HCT116 (cell line): ENCODE data around the gene SGK2.

Experiments used
- ATF3 ChIP-seq: IDR thresholded peaks from 2 replicates; pipeline ENCODE4 v1.6.1; 2012
- CEBPB ChIP-seq: IDR thresholded peaks from 2 replicates; pipeline ENCODE4 v1.6.1; 2012; ENCODE audit warnings: low read depth
- CTCF ChIP-seq, 3 experiments: fragments of 200-600 bp in 1 of 3; sonication (generic) in 1 of 3; IDR thresholded peaks in 2 of 3; conservative IDR thresholded peaks in 1 of 3; 2 replicates each; pipeline ENCODE4 v1.5.1; 2012 to 2017; ENCODE audit warnings: low read depth in 2 of 3, low read length in 2 of 3, antibody characterized with exemption in 1 of 3, borderline replicate concordance in 1 of 3, control low read depth in 1 of 3, mild to moderate bottlenecking in 1 of 3, mixed read lengths in 1 of 3, mixed run types in 1 of 3, moderate library complexity in 1 of 3; ENCODE audit not compliant: insufficient read depth in 1 of 3
- POLR2A ChIP-seq: IDR thresholded peaks from 2 replicates; pipeline ENCODE4 v1.7.0; 2011; ENCODE audit warnings: borderline replicate concordance; ENCODE audit not compliant: insufficient read depth, insufficient read length; ENCODE audit errors: extremely low read depth
- POLR2AphosphoS5 ChIP-seq: IDR thresholded peaks from 2 replicates; pipeline ENCODE4 v1.6.1; 2011; ENCODE audit warnings: mild to moderate bottlenecking, low read depth, low read length, moderate library complexity
- SP1 ChIP-seq: IDR thresholded peaks from 2 replicates; pipeline ENCODE4 v1.6.1; 2012; ENCODE audit warnings: low read depth
- SRF ChIP-seq: IDR thresholded peaks from 2 replicates; pipeline ENCODE4 v1.6.1; 2012; ENCODE audit warnings: low read depth
- YY1 ChIP-seq: IDR thresholded peaks from 2 replicates; pipeline ENCODE4 v1.6.1; 2011; ENCODE audit warnings: low read length, low read depth, moderate library complexity, mild to moderate bottlenecking; ENCODE audit not compliant: insufficient replicate concordance; ENCODE audit errors: extremely low read depth

GRCh38 chr20:43568706-43569105, 9.9 kb downstream of the SGK2 start:
- TF ChIP-seq POLR2A (no peak), CTCF (IDR thresholded peaks at IDR 0.05 in 2 of 3, conservative IDR thresholded peaks at IDR 0.05 in 1 of 3; ENCODE audit: borderline replicate concordance in 1 of 3, insufficient read depth in 1 of 3, low read depth in 2 of 3, low read length in 2 of 3) (no peak), SRF (no peak), SP1 (no peak), YY1 (no peak), POLR2AphosphoS5 (no peak), CEBPB (no peak), ATF3 (no peak)
